CD4-positive, alpha-beta T cell treated with Interferon gamma for 1 hour (primary cell): ENCODE measurements around the gene SETMAR.
"Not testable (repeated sequence)": the region's sequence is repeated elsewhere in the genome, so short reads cannot be mapped to it uniquely, and the experiment has no call there.

Experiments
- DNase-seq: peaks from one replicate; pipeline ENCODE4 v3.0.0-alpha.2; 2020

SETMAR gene

DNA sequence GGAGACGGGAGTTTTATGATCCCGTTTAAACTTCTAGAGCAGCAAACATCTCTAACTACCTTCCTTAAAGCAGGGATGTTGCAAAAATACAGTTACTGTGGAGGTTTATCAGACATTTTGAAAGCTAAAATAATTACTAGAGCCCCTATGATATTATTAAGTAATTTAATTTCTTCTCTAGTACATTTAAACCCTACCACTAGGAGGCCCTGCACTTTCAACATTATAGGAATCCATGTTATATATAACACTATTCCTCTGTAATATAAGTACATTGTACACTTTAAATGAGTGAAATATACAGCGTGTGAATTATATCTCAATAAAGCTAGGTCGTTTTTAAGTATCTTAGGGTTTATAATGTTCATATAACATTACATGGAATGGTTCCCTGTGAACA is 11.5 kb downstream of the SETMAR start:
- no peak for DNase-seq

DNA sequence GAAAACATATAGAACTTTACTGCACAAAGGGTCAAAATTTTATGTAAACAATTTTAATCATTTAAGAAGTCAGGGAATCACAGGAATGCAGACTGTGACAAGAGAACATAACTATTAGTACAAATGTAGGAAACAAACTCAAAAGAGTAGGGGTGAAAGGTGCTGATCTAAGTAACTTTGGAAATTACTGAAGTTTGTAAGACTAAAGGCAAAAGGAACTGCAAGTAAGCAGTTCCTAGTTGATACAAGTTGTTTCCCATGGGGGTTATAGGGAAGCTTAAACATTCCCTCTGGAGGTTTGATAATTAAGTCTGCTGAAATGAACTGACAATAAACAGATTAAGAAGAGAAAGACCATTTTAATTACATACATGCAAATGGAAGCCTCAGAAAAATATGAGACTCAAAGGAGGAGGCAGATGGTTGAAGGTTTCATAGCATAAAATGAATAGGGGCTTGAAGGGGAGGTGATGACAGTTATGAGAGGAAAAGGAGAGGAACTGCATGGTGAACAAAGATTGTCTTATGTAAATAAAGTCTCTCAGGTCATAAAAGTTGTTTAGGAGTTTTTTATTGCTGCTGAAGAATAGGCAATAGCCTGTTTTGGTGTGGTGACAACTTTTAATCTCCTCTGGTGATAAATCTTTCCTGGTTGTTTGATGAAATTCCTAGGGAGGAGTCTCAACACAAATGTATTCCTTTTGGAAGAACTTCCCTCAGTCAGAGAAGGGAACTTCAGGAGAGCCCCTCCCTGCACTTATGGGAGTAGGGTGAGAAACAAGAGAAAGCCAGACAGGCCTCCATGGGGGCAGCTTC is 17.1 kb downstream of the SETMAR start:
- no peak for DNase-seq

DNA sequence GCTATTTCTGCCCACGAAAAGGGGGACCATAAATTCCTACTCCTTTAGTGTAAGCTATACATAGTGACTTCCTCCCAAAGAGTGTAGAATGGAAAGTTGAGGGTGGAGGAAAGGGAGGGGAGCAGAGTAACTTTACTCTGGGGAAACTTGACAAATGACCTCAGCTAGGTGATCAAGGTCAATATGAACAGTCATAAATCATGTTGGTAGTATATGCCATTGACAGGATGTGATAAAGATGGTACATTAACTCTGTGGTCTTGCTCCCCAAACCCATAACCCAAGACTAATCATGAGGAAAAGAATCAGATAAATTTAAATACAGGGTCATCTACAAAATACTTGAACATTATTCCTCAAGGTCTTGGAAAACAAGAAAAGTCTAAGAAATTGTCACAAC is 18.6 kb downstream of the SETMAR start:
- DNase-seq = no peak

DNA sequence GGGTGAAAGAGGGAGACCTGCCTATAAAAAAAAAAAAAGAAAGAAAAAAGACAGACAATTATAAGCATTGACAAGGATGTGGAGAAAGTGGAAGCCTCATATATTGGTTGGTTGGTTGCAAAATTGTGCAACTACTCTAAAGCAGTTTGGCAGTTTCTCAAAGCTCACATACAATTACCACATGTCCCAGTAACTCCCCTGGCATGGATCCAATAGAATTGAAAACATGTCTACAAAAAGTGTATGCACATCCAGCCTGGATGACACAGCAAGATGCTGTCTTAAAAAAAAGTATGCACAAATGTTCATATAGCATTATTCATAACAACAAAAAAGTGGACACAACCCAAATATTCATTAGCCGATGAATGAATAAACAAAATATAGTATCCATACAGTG is 19.5 kb downstream of the SETMAR start:
- DNase-seq = no peak

DNA sequence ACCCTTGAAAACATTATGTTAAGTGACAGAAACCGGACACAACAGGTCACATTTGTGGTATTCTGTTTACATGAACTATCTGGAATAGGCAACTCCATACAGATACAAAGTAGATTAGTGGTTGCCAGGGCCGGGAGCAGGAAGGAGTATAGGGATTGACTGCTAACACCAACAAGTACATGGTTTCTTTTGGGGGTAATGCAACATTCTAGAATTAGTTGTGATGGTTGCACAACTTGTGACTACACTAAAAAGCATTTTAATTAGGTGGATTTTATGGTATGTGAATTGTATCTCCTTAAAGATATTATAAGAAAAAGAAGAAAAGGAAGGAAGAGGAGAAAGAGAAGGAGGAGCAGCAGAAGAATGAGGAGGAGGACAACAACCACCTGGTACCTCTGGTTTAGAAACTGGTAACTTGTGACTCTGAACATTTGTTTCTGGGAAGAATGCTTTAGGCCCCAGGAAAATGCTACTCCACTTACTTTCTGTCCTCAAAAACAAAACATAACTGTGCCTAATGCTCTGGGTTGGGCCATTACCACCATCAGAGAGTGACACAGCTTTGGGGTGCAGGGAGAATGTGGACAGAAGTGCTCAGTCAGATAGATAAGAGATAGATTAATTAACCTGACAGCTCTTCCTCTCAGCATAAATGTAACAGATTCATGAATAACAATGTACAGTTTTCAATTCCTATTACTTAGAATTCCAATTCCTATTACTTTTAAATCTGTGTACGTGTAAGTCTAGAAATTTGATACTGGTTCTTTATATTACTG is 20.3 kb downstream of the SETMAR start:
- DNase-seq = no peak

DNA sequence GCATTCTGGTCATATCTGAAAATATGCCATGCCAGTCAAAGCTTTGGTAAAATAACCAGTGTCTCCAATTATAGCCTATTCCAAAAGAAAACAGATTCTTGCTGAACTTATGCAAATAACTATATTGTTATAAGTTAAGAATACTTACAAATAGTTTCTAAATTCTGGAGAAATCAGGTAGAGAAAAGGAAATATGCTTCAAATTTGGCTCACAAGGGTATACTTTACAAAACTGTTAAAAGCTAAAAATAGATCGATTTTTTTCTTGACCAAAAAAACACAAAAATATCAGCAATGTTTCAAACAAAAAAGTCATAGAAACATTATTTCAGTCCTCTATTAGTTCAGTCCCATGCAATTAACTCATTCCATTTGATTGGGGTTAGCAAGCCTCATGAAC is 23.7 kb downstream of the SETMAR start:
- DNase-seq = no peak

DNA sequence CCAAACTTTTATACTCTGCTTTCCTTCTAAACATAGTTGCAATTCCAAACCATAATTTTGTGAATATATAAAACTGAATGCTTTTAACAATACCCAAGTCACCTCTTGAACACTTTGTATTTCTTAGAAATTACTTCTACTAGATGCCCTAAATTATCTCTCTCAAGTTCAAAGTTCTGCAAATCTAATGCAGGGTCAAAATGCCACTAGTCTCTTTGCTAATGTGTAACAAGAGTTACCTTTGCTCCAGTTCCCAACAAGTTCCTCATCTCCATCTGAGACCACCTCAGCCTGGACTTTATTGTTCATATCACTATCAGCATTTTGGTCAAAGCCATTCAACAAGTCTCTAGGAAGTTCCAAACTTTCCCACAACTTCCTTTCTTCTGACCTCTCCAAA is 26.6 kb downstream of the SETMAR start:
- not testable (repeated sequence) for DNase-seq

DNA sequence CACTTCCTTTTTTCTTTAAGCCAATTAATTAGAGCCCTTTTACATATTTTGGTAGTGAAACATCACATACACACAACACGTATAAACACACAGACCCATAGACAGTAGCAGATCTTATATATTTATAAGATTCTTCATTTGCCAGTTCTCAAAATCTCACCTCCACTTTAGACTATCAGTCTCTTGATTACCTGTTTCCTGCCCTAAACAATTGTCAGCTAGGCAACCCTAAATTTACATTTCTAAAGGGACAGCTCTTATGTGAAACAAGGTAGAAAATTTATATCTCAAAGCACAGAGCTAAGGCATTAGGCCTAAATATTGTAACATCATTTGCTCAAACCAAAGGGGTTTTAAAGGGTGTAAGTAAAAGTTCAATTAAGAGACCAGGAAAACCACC is 28.9 kb downstream of the SETMAR start:
- DNase-seq = no peak

DNA sequence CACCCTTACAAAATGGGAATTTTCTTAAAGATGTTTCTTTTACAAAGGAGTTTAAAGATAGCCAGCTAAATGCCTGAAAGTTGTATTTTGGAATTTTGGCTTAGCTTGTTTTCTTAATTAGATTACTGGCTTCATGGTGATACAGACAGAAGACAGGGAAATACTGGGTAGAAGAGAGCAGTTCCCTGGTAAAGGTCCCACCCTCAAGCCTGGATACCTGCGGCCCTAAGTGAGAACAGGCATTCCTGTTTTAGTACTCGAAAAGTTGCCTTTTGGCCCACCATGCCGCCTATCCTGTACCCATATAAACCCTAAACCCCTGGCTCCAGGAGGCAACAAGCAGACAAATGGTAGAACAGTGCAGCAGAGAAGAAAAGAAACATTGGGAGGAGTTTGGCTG is 29.4 kb downstream of the SETMAR start:
- DNase-seq = no peak

DNA sequence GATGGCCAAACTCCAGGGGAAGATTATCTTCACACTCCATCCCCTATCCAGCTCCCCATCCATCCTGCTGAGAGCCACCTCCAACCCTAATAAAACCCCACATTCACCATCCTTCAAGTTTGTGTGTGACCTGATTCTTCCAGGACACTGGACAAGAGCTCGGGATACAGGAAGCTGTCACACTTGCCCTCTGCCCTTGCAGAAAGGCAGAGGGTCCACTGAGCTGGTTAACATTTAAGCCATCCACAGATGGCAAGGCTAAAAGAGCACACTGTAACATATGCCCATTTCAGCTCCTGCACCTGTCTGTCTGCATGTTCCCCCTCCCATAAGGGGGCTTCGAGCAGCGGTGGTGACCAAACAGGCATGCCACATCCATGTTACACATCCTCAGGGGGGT is 29.8 kb downstream of the SETMAR start:
- no peak for DNase-seq

DNA sequence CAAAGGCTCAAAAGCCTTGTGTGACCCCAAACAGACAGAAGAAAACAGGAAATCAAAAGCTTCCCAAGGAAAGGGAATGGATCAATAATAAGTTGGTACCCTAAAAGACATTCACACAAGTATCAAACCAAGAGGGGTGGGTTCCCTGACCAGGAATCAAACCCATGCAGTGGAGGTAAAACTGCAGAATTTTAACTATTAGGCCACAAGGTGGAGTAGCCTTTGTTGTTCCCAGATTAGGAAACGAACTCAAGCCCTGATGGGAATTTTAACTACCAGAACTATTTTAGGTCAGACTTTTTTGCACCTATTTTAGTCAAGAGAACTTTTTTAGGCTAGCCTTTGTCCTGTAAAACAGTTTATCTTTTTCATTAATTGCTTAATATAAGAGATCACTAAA is 31.4 kb downstream of the SETMAR start:
- DNase-seq = no peak

DNA sequence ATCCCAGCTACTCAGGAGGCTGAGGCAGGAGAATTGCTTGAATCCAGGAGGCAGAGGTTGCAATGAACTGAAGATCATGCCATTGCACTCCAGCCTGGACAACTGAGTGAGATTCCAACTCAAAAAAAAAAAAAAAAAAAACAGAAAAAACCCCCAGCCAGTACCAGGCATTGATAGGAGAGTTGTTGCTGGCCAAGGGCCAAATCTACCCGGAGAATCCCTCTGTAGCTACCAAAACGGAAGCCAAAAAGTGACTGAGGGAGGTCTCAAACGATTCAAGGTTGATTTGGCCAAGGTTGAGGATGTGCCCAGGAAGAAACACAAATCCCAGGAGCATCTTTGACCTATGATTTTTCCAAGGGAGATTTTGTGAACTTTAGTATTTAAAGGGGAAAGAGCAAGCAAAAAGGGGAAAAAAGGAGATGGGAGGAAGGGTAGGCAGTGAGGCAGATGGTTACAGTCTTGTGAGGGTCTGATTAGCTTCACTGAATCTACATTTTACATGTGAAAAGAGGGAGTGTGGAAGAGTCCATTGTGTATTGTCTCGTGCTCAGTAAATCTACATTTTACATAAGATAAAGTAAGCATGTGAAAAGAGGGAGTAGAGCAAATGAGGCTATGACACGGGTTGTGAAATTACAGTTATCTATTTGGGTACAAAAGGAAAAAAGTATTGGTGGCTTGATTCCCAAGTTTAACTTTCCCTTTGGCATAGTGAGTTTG is 32.8 kb downstream of the SETMAR start:
- no peak for DNase-seq

DNA sequence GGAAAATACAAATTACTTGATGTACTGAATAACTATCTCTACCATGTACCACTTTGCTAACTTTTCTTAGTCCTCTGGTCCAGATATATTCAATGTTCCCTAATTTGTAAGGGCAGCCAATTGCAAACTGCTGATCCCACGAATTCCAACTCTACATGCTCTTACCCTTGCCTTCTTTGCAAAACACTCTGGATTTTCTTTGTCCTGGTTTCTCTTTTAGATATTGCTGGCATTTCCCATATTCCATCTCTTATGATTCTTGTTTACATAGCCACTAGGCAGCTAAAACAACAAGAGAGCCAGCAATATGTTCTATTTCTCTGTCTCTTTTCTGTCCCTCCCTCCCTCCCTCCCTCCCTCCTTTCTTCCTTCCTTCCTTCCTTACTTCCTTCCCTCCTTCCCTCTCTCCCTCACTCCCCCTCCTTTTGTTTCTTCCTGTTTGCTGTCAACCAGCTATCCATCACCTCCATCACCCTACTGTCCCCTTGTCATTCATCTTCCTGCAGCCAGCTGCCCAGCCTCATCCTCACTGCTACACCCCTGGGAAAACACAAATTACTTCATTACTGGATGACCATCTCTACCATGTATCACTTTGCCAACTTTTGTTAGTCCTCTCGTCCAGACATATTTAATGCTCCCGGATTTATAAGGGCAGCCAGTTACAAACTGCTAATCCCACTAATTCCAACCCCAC is 33.8 kb downstream of the SETMAR start:
- DNase-seq = no peak

DNA sequence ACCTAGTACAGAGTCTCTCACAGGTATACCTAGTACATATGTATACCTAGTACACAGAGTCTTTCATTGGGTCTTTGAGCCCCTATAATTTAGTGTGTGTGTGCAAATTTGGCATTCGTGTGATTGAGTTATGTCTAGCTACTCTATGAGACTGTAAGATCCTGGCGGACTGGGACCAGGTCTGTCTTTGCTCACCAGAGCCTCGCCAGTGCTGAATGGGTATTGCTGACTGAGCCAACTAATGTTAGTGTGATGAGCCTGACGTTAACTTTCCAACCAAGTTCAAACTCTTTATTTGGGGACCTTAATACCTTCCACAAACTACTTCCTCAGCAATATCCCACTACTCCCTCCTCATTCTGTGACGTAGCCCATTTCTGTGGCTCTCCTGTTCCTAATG is 35.6 kb downstream of the SETMAR start:
- no peak for DNase-seq

DNA sequence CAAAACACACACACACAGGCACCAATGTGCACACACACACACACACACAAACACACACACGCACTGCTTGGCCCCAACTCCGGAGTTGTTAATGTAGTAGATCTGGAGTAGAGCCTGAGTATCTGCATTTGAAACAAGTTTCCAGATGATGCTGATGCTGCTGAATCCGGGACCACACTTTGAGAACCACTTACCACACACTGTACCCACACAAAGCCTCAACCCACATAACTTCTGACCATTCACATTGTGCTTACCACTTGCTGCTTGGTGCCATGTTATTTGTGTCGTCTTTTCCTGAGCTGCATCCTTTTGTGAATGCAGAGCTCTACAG is 36.9 kb downstream of the SETMAR start:
- no peak for DNase-seq

DNA sequence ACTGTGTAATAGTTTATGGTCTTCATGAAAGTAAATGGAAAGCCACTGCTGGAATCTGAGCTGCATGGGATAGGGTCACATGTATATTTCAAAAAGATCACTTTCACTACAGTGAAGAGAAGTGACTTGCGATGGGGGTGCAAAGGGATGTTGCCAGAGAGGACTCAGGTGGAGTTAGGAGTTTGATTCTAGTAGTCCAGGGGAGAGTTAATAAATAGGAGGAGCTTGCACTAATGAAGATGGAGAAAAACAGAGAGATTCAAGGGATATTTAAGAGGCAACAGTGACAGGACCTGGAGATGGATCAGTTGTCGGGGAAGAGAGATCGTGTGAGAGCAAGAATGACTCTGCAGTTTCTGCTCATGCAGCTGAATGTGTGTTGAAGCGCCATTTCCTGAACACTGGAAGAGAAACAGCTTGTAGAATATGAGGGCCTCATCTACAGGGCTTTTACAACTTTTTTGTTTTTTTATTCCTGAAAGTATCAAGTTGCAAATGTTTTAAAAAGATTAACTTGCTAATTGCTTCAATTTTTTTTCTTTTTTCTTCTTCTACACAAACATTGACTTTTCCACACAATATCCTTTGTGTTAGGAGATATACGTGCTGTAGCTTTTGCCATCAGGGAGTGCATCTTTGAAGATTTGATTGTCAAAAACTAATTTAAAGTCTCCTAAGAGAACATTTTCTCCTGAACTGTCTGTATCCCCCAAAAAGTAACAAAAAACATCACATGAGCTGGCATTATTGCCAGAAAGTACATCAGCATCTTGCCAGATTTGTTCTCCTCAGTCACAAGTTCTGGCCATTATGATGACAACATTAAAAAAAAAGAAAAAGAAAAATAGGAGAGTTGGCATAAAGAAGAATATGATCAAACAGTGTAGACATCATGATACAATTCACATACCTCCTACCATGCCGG is 37.5 kb downstream of the SETMAR start:
- DNase-seq = no peak

DNA sequence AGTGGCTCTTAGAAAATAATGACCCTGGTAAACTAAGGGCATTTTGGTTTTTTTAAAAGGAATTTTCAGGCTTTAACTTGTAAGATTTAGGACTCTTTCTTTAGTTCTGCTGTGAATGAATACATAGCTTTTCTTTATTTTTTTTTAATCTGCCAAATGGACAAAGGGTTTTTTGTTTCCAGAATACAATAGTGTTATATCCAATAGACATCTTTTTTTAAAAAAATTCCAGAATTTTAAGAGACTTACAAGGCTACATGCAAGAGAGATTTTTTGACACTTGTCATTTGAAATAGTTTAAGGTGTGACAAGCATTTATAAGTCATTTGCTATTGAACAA is 38.1 kb downstream of the SETMAR start:
- no peak for DNase-seq

DNA sequence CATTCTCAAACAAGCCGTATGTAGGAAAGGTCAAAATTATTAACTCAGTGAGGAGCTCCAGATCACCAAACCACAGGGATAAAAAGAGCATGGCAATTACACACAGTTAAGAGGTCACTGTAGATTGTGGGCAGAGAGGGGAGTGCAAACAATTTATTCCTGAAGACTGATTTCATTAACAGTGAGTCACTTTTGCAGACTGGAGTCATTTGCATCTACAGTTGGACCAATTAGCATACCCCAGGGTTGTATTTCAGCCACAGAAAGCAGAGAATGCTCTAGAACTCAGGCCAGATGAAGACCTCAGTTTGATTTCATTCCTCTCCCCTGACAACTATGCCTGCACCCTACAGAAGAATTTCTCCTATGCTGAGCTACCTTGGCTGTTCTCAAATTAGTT is 40.1 kb downstream of the SETMAR start:
- DNase-seq = no peak

DNA sequence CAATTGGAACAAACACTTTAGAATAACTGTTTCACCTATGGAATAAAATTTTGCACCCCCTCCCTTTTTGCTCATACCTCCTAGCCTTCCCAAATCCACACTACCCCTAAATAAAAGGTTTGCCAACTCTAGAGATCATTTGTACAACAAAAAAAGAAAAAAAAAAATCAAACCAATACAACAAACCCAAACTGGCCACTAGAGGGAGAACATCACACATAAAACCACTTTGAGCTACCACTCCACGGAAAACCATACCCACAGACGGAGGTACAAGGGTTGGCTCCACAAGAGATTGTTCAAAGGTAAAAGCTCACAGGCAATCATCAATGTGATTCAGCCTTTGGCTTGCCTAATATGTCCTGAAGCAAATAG is 47.6 kb downstream of the SETMAR start:
- peak; percentile 43 for DNase-seq

DNA sequence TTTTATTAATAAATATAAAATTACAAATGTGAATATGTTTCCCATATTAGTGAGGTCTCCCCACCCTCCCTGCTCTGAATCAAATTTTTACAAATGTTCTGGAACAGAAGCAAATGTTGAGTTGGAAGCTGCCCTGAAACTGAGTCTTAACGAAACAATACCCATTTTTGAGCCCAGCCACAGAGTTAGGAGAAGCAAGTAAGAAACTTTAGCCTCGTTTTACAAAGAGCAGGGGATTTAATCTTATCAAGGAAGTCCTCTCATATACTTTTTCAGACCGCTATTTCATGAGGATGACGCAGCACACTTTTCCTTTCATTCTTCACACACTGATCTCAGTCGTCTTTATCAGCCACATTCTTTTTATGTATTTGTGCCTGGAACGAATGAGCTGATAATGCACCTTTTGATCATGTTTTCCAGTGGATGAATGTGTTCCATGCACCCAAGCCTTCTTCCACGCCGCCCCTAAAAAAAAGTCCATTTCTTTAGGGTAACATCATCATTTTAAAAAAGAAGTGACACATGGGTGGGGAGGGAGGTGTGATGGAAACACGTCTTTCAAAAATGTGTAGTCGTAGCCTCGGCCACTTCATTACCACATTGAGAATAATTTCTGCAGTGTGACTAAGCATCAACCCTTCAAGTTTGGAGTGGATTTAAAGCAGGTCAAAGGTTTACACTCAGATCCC is 48.1 kb downstream of the SETMAR start:
- DNase-seq = no peak

DNA sequence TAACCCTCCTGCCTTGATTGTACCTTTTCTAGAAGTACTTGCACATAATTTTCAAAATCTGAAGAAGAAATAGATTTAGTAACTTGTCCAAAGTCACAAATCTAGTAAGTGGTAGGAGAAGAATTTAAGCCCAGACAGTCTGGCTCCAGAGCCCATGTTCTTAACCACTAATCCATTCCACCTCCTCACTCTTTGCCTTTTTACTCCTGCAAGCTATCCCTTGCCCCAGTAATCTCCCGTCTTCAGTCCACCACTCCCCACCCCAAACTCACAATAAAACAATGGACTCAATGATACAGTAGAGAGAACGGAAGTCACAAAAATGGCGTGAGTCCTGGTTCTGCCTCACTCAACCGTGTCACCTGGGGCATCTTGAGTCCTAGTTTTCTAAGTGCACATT is 48.7 kb downstream of the SETMAR start:
- no peak for DNase-seq
